Testis (tissue), 2 donors: ENCODE measurements around the gene PCDHA1.

Experiments used
- CTCF ChIP-seq, 3 experiments: fragments of 450-650 bp in 2 of 3; fragments of 200-600 bp in 1 of 3; sonication (generic) in 1 of 3; IDR thresholded peaks; one replicate each; pipeline ENCODE4 v1.5.1; 2016 to 2019; ENCODE audit warnings: antibody characterized with exemption in 3 of 3, mild to moderate bottlenecking in 2 of 3, moderate library complexity in 1 of 3
- POLR2A ChIP-seq: fragments of 450-650 bp; IDR thresholded peaks from one replicate; pipeline ENCODE4 v1.6.1; 2017; ENCODE audit warnings: antibody characterized with exemption, mild to moderate bottlenecking, moderate library complexity

DNA sequence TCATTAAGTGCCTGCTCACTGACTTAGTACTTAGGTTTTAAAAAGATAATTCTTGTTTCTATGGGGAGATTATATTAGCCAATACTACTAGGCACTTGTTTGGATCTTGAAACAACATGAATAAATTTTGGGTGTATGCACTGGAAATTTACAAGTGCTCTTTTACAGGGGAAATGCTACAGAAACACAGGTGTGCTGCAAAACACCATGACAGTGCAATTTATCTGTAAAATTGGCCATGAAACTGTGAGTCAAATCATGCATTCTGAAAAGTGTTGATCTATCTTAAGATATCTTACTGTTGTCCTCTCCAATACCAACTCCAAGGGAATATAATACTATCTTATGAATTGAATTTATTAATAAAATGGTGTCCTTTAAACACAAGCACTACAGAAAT, 253.1 kb downstream of the PCDHA1 start:
- no peak for TF ChIP-seq CTCF (IDR thresholded peaks at IDR 0.05)
- TF ChIP-seq POLR2A = no peak
